ENCODE results near the gene CCK.
"Not testable (repeated sequence)": the region's sequence is repeated elsewhere in the genome, so short reads cannot be mapped to it uniquely, and the experiment has no call there.

Gene CCK

GRCh38 chr3:42266085-42266484 is at the start of gene CCK:
Gene CCK, minus strand, starts transcription at chr3:42266185. Its CDS starts 2,555 bp downstream, at chr3:42263630.
- no peak for DNase-seq

GRCh38 chr3:42314411-42314810 is 48.4 kb upstream of the CCK start:
- DNase-seq: no peak

GRCh38 chr3:42308651-42309050 is 42.7 kb upstream of the CCK start:
- DNase-seq: no peak

- DNase-seq: no peak
These were observed 40.5 kb upstream of the CCK start for GRCh38 chr3:42306499-42306898.

GRCh38 chr3:42302924-42303634 is 37.1 kb upstream of the CCK start:
- no peak for DNase-seq

GRCh38 chr3:42301446-42302175 is 35.6 kb upstream of the CCK start:
- peak; percentile 2 for DNase-seq

- DNase-seq: no peak
These were observed 34.8 kb upstream of the CCK start for GRCh38 chr3:42300778-42301177.

GRCh38 chr3:42300013-42300412 is 34.0 kb upstream of the CCK start:
- peak; percentile 39 for DNase-seq

GRCh38 chr3:42298259-42298658 is 32.3 kb upstream of the CCK start:
- no peak for DNase-seq

GRCh38 chr3:42292009-42292408 is 26.0 kb upstream of the CCK start:
- DNase-seq: no peak

GRCh38 chr3:42290966-42291714 is 25.2 kb upstream of the CCK start:
- no peak for DNase-seq

GRCh38 chr3:42289026-42289425 is 23.0 kb upstream of the CCK start:
- no peak for DNase-seq

- no peak for DNase-seq
These were observed 22.4 kb upstream of the CCK start for GRCh38 chr3:42288385-42288784.

- not testable (repeated sequence) for DNase-seq
These were observed 21.4 kb upstream of the CCK start for GRCh38 chr3:42287423-42287822.

- DNase-seq: no peak
These were observed 11.7 kb upstream of the CCK start for GRCh38 chr3:42277676-42278075.

GRCh38 chr3:42276141-42277132 is 10.5 kb upstream of the CCK start:
- no peak for DNase-seq

GRCh38 chr3:42275217-42275616 is 9.2 kb upstream of the CCK start:
- no peak for DNase-seq

- DNase-seq: no peak
These were observed 8.3 kb upstream of the CCK start for GRCh38 chr3:42274266-42274665.

- DNase-seq: no peak
These were observed 7.4 kb upstream of the CCK start for GRCh38 chr3:42273361-42273760.

GRCh38 chr3:42271786-42272185 is 5.8 kb upstream of the CCK start:
- no peak for DNase-seq

GRCh38 chr3:42270561-42270960 is 4.6 kb upstream of the CCK start:
- no peak for DNase-seq

- no peak for DNase-seq
These were observed 3.7 kb upstream of the CCK start for GRCh38 chr3:42269647-42270046.

GRCh38 chr3:42267878-42268277 is 1.9 kb upstream of the CCK start:
- no peak for DNase-seq
